Right atrium auricular region (tissue), 2 donors: ENCODE data around the gene RNF121. TPM values are rescaled to one million over a fixed set of nuclear protein-coding genes. Genes with fewer than 3 reads are reported as not detected.

ENCODE experiments used
- DNase-seq: peaks from one replicate; pipeline ENCODE4 v3.0.0-alpha.2; 2019; ENCODE audit warnings: low spot score
- H3K27ac ChIP-seq, 2 donors: fragments of 200-600 bp; sonication (generic); 1 replicate in 1 of 2; 2 replicates in 1 of 2; pipeline ENCODE4 v1.5.1; 2016 to 2019
- H3K27me3 ChIP-seq, 2 donors: fragments of 200-600 bp; sonication (generic); one replicate each; pipeline versions ENCODE4 v1.5.1 to v1.6.0; 2017 to 2019
- H3K36me3 ChIP-seq: fragments of 200-600 bp; sonication (generic); one replicate; pipeline ENCODE4 v1.5.1; 2016
- H3K4me1 ChIP-seq, 2 donors: fragments of 200-600 bp; sonication (generic); one replicate each; pipeline versions ENCODE4 v1.5.1 to v1.6.0; 2017 to 2019
- H3K4me3 ChIP-seq, 2 donors: fragments of 200-600 bp; sonication (generic); 1 replicate in 1 of 2; 2 replicates in 1 of 2; pipeline ENCODE4 v1.5.1; 2017 to 2019; ENCODE audit warnings: mild to moderate bottlenecking in 1 of 2, moderate library complexity in 1 of 2
- H3K9me3 ChIP-seq, 2 donors: fragments of 200-600 bp; sonication (generic); one replicate each; pipeline ENCODE4 v1.5.1; 2019
- CTCF ChIP-seq, 2 donors: fragments of 200-600 bp; sonication (generic); IDR thresholded peaks; one replicate each; pipeline ENCODE4 v1.5.1; 2019; ENCODE audit warnings: antibody characterized with exemption in 2 of 2
- total RNA-seq, 2 donors: library from RNA; depleted of rRNA; stranded (reverse); fragments of >200 nt; gene quantifications; one replicate each; pipeline ENCODE4 v1.1.0, GENCODE V29; 2016

RNF121 gene
- total RNA-seq, 2 donors from 2014 or later = 21.6 to 25.8 TPM

DNA sequence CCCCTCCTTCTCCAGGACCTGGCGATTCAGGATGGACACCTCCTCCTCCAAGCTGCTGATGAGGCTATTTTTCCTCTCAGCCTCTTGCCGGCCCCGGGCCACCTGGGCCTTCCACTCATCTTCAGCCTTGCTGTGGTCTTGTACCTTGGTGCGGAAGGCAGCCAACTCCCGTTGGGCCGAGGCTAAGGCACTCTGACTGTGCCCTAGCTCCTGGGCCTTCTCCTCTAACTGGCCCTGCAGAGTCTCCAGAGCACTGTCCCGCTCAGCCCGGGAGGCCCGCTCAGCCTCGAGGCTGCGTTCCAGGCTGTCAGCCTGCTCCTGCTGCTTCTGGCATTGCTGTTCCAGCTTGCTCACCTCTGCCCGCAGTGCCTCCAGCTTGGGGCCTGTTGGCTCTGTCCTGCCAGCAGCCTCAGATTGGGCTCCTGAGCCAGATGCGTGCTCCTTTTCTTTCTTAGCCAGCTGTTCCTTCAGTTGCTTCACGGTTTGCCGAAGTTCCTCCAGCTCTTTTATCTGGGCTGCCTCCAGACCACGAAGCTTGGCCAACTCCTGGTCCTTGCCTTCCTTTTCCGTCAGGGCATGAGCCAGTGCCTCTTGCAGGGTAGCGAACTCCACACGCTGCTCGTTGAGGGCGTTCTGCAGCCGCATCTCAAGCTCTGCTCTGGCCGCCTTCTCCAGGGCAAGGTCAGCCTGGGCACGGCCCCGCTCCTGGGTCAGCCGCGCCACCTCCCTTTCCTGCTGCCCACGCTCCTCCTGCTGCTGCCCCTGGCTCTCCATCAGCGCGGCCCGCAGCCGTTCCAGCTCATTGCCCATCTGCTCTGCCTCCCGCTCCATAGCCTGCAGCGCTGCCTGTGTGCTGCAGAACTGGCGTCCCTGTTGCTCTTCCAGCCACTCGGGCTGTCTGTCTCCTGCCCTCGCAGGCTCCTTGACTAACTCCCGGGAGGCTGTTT lies 85.2 kb downstream of the RNF121 start:
- Histone ChIP-seq H3K9me3 (no peaks in the 10 kb centered on the region), H3K27me3 (no peaks in the 10 kb centered on the region), H3K36me3 (peaks cover 100% of the 10 kb centered on the region), H3K4me1 (peaks cover 0 to 53% of the 10 kb centered on the region in 2 donors), H3K27ac (peak overlapping the region; percentile 11 to 49), H3K4me3 (no peak overlapping the region)
- DNase-seq = no peak
- no peak for TF ChIP-seq CTCF (IDR thresholded peaks at IDR 0.05)

DNA sequence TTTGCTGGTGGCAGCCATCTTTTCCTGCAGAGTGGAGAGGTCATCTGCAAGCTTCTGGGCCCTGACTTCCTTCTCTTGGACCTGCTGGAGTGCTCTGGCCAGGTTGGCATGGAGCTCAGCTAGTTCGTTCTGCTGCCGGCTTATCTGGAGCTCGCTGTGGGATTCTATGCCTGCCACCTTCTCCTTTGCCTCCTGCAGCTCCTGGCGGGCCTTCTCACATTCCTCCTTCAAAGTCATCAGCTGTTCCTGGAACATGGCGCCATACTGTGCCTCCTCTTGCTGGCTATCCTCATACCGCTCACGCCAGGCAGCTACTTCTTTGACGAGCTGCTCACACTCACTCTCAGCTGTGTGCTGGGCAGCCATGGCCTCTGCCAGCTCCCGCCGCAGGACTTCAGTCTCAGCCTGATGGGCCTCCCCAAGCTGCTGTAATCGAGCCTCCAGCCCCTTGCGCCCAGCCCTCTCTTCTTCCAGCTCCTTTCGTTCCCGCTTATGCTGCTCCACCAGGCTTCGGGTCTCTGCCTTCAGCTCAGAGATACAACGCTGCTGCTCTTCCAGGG lies 86.0 kb downstream of the RNF121 start:
- Histone ChIP-seq H3K27me3 (no peaks in the 10 kb centered on the region), H3K4me3 (no peak overlapping the region), H3K4me1 (peaks cover 0 to 53% of the 10 kb centered on the region in 2 donors), H3K36me3 (peaks cover 100% of the 10 kb centered on the region), H3K9me3 (no peaks in the 10 kb centered on the region), H3K27ac (no peak overlapping the region)
- no peak for DNase-seq
- no peak for TF ChIP-seq CTCF (IDR thresholded peaks at IDR 0.05)

DNA sequence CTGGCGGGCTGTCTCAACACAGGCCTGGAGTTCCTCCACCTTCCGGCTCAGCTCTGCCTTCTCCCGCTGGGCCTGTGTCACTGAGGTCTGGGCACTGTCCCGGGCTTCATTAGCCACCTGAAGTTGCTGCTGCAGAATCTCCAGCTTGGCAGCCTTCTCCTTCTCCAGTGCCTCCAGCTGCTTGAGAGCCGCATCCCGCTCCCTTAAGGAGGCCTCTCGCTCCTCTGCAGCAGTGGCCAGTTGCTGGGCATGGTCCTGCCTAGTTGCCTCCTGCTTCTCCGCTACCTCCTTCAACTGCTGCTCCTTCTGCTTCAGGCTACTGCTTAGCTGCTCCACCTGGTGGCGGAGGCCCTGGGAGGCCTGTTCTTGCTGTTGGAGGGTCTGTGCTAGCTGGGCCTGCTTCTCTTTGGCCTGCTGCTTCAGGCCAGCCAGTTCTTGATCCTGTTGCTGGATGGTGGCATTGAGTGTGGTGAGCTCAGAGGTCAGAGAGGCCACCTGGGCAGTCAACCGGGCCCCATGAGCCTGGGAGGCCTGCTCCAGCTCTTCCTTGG lies 86.7 kb downstream of the RNF121 start:
- Histone ChIP-seq H3K27me3 (no peaks in the 10 kb centered on the region), H3K36me3 (peaks cover 100% of the 10 kb centered on the region), H3K4me3 (no peak overlapping the region), H3K27ac (no peak overlapping the region), H3K9me3 (no peaks in the 10 kb centered on the region), H3K4me1 (peaks cover 0 to 49% of the 10 kb centered on the region in 2 donors)
- DNase-seq = no peak
- peak in 1 of 2 donors; percentile 37 for TF ChIP-seq CTCF (IDR thresholded peaks at IDR 0.05)

GRCh38 chr11:72018171-72018570 lies 89.3 kb downstream of the RNF121 start:
- Histone ChIP-seq H3K36me3 (peaks cover 100% of the 10 kb centered on the region), H3K9me3 (no peaks in the 10 kb centered on the region), H3K27me3 (no peaks in the 10 kb centered on the region), H3K4me1 (peaks cover 0 to 23% of the 10 kb centered on the region in 2 donors), H3K27ac (no peak overlapping the region), H3K4me3 (no peak overlapping the region)
- DNase-seq = no peak
- no peak for TF ChIP-seq CTCF (IDR thresholded peaks at IDR 0.05)

DNA sequence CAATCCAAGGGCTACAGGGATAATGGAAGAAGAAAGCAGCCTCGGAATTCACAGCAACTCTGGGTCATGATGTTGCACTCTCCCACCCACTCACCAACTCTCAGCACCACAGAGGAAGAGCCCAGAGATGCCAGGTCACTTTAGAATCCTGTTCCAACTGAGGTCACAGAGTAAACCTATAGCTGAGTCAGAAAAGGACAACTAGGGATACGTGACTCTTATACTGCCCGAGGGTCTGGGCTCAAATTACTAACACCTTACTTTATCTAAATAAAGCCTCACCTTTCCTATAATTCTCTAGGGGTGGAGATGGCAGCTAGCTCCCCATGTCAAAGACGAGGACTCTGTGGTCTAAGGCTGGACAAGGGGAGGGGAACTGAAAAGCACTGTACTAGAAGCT lies 94.5 kb downstream of the RNF121 start:
- H3K36me3 ChIP-seq = peaks cover 94% of the 10 kb centered on the region
- no peak for TF ChIP-seq CTCF (IDR thresholded peaks at IDR 0.05)
- no peaks in the 10 kb centered on the region for H3K9me3 ChIP-seq

More for the DNA sequence above, 94.5 kb downstream of the RNF121 start:
- Histone ChIP-seq H3K27ac (no peak overlapping the region), H3K4me3 (no peak overlapping the region), H3K4me1 (peaks cover 0 to 24% of the 10 kb centered on the region in 2 donors), H3K27me3 (no peaks in the 10 kb centered on the region)
- DNase-seq = no peak
